GM19099 (cell line): ENCODE results near the gene DPP4.

ENCODE experiments used
- POLR2A ChIP-seq: IDR thresholded peaks from 3 replicates; pipeline ENCODE4 v1.6.1; 2011; ENCODE audit warnings: low read depth; ENCODE audit not compliant: insufficient read length; ENCODE audit errors: extremely low read depth

The DPP4 gene

DNA sequence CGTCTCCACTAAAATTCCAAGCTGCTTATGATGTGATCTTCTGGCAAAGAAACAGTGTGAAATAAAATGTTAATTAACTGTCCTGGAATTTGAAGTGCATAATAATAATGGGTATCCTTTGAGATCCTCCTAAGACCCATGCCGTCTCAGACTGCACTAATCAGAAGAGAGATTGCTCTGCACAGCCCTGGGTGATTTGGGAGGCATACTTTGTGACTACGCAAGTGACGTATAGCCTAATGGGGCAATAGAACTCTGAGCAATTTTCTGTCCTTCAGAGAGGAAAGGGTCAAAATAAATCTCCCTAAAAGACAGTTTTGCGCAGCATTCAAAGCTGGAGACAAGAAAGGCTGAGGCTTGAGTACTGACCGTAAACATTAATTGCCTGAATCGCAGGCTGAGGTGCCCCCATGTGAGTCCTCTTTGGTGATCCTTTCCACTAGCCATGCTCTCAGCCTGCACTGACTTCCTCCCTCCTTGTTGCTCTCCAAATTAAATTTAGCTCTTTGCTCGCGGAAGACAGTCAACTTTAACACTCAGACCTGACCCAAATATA lies 76.0 kb downstream of the DPP4 start:
- no peak for TF ChIP-seq POLR2A

DNA sequence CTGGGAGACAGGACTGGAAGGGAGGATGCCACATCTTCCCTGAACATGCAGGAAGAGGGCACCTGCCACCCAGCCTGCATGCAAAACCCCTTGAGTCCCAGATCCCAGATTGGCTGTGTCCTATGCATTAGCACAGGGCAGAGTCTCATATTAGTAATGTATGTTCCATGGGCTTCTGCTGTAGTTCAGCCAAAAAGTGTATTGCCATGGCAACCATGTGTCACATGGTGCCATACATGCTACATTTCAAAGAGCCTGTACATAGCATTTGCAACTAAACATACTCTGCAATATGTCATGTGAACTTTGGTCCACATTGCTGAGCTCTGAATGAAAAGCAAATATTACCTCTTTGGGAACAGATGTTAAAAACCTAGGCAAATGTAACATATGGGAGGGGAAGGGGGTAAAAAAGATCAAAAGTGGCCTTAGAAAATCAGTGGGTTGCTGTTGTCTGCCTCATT lies 78.4 kb downstream of the DPP4 start:
- TF ChIP-seq POLR2A: no peak

DNA sequence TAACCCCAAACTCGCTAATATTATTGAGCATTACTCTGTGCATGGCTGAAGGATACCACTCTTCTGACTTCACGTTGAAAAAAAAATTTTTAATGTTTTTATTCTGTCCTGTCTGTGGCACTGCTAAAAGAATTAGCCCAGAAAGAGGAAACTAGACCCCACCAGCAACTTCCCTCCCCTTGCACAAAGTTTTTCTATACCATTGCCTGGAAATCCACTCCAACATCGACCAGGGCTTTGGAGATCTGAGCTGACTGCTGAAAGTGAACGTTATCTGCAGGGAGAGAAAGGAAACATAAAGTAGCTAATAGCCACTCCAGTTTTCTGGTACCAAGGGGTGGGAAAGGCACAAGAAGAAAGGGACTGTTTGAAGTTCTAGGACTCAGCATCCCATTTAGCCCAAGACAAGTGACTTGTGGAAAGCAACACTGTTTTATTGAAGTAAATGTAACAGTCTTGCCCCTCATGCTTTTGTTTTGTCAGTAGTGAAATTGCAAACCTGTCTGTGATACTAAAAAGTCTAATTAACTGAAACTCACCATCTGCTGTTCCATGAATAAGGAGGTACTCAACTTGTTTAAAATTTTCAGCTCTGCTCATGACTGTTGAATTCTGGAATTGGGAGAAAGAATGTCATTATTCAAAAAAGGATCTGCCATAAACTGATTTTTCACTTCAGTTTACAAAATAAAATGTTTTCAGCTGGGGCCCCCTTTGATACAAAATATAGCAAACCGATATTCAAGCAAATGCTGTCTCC lies 79.1 kb downstream of the DPP4 start:
- TF ChIP-seq POLR2A: no peak

DNA sequence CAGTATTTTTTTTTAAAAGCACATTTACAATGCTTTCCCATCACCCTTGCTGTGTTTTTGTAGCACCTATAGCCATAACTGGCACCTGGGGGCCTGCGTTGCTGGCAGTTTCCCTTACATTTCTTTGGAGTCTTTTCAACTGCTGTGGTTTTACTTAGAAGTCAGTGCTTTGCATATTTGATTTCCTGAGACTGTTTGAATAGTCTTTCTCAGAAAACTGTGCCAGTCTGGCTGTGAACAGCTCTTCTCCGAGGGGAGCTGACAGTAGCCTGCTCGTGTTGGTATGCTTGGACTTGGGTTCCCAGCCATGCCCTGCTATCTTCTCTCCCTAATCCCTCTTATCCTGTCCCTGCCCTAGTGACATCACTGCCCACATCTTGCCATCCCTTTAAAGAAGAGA lies 81.5 kb downstream of the DPP4 start:
- TF ChIP-seq POLR2A: no peak

DNA sequence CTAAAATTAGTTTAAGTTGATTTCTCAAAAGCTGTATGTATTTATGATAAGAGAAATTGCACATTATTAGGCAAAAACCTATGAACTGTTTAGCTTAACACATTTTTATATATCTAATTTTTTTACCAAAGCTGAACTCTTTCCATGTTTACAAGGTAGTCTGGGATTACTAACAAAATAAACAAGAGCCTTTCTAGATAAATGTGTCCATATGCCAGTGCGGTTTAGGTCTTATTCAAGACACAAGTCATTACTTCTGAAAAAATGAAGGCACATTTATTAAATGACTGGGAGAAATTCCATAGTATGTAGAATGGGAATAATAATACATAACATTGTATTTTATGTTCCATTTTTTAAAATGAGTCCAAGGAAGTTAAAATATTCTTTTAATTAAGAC lies 82.0 kb downstream of the DPP4 start:
- no peak for TF ChIP-seq POLR2A

DNA sequence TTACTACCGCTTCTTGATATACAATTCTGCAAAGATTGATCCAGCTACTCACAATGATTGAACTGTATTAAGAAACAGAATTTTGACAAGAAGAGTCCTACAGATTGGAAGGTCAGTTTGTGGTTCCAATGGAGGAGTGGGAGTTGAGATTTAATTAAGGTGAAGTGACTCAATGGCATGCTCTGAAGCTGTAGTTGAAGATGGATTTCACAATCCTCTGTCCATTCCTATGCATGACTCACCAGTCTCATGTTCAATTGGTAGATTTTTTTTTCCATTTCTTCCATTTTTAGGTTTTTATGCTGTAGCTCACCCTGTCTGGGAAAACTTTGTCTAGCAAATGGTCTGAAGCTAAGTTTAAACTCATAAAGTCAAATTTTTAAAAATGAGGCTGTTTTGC lies 83.3 kb downstream of the DPP4 start:
- no peak for TF ChIP-seq POLR2A

DNA sequence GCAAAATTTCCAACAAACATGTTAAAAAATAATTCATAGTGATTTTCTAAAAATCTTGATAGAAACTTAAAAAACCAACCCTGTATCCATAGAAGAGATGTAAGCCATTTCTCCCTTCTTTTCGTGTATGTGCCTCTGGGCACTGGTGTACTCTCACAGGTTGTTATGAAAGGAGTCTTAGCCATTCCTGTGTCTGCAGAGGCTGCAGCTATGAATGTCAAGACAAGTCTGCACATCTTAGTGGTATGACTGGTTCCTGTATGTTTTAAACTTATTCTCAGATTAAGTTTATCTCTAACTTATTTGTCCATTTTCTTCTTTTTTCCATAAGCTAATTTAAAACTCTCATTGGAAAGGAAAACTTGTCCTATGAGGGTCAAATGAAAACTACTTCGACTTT lies 84.0 kb downstream of the DPP4 start:
- TF ChIP-seq POLR2A: no peak

DNA sequence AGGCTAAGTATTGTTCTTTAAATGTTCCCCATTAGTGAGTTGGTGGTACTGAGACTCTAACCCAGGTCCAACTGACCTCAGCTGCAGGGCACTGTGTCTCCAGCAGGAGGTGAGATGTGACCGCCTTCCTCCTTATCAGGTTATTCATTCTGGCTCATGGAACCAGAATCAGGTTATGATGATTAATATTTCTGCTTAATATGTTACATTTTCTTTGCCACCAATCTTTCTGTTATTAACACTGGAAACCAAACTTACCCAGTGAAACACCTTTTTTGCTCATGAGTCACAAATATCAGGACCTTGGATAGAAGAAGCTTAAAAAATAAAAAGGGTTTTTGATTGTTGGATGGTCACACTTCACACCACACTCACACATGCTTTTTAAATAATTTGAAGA lies 85.4 kb downstream of the DPP4 start:
- TF ChIP-seq POLR2A: no peak

DNA sequence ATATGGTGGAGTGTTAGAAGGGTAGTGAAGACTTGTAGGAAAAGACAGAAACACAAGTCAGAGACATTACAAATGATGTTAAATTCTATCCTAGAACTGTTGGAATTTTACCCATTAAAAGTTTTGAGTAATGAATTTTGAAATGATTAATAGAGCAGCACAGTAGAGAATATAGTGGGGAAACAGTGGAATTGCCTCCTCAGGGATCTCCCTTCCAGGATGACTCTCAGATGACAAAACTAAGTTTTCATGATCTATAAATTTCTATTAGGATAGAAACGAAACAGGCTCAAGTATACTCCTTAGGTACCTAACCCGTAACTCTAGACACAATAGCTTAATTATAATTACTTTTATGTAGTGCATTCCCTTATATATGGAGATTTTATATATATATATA lies 86.7 kb downstream of the DPP4 start:
- TF ChIP-seq POLR2A: no peak

DNA sequence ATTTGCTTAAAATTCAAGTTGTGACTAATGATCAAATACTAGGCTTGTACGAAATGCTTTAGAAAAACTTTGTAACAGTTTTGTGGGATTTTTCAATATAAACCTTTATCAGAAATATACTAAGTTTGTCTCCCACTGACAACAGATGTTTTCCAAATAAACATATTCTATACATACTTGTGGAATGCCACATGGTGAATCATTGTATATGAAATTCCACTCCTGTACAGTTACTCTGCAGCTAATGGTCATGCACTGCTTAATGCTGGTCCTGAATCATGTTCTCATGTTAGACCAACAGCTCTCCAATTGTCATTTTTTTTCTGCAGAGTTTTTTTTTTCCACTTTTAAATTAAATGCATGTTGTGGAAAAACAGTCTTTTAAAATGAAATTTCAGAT lies 90.1 kb downstream of the DPP4 start:
- TF ChIP-seq POLR2A: no peak

DNA sequence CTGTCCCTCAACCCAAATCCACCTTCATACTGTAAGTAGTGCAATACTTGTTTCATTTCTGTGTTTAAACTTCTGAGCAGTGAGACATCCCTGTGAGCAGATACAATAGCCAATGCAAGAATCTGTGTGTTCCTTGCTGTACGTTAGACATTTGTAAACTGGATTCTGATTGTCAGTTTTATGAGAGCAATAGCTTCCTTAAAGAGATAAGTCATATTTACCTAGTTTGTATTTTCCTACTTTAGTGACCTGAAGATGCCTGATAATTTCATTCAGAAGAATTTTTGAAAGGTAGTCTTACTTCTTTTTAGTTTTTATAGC lies 90.7 kb downstream of the DPP4 start:
- TF ChIP-seq POLR2A: no peak

DNA sequence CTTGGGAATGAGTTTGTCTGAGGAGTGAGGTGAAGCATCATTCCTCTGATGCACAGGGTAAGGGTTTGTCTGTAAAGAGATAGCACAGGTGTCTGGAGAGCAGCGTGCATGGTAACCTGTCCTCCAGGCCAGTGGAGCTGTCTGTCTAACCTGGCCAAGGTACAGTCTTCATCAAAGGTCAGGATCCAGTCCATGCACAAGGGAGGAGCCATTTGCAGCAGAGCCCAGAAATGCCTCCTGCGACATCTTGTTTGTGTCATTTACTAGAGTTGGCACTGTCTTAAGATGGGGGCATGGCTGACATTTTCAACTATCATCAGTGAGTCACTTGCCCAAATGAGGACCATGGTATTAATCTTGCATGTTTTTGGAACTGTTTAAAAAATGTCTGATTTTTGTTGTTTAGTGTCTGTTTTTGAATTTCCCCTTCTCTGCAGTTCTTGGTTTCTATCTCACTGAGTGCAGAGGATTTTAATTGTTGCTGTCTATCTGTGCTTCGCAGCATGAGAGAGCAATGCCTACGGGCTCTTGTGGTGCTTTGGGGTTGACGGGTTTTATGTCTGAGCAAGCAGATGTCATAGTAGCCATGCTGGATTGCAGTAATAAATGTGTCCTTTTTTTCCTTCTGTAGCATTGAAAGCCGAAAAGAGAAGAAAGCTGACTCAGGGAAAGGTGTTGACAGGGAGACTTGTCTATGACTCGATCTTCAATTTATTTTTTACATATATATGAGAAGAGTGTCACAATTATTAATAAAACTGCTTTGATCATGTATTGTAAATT lies 91.3 kb downstream of the DPP4 start:
- TF ChIP-seq POLR2A: no peak

DNA sequence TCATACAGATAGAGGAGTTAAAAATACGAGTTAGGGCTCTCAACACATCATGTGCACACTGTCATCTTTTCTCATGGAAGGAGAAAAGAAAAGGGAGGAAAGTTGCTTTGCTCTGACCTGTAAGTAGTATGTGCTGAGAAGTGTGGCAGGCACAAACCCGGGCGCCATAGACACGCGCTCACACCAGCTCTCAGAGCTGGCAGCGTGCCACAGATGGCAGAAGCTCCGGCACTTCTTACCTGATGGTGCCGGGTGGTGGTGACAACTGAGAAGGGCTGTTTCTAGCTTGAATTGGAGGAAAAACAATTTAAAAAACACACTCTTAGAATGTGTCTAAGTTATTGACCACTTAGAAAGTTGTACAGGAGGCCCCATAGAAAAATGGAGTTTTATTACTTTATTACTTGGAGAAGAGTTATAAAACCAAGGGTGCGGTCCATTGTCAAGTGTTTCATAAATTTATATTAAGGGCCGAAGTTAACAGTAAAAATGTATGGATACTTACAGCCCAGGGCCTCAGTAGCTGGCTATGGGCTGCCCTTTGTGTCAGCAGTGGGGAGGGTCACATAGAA lies 92.2 kb downstream of the DPP4 start:
- TF ChIP-seq POLR2A: no peak

DNA sequence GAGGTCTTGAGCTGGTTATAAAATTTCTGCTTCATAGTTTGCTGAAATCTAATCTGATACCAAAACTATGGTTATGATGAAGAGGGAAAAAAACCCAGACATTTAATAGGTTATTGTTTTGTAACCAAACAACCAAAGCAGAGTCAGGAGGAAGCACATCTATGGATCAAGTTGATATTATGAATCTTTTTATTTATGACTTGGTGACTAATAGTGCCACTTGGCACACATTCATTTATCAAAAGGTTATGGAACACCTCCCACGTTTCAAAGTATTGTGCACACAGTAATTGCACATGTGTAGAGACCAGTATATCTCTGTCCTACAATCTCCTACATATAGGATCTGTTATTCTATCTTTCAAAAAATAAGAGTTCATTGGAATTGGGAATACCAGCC lies 93.0 kb downstream of the DPP4 start:
- TF ChIP-seq POLR2A: no peak

DNA sequence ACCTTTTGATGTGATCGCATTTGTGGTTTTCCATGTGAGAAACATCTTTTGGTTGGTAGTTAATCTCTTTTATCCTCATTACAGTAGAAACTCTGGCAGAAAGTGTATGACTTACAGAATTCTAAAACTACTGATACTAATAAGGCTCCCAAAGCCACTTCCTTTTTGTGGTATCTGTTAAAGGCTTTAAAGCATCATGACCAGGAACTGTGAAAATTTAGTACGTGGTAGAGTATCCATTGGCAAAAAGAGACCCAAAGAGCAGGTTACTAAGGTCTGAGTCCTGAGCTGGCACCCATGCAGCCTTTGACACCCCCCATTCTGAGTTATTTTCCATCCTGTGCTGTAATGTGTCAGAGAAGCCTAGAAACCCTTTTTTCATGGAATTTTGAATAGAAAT lies 94.5 kb downstream of the DPP4 start:
- no peak for TF ChIP-seq POLR2A

DNA sequence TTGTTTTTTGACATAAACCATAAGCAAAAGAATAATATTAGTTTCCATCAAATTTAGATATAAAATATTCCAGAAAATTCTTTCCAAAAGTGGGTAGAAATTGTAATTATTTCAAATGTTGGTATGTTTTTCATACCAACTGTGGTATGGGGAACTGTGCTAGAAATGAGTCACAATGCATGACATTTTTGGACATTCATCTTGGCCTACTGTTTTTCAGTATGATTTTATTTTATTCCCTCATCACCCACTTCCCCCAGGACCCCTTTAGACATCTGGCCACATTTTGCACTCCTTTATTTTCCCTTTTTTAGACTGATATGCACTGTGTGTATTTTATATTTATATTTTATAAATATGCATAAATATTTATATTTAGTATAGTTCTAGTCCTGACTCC lies 97.1 kb downstream of the DPP4 start:
- no peak for TF ChIP-seq POLR2A
